ENCODE measurements around the gene CBX8.

DNA sequence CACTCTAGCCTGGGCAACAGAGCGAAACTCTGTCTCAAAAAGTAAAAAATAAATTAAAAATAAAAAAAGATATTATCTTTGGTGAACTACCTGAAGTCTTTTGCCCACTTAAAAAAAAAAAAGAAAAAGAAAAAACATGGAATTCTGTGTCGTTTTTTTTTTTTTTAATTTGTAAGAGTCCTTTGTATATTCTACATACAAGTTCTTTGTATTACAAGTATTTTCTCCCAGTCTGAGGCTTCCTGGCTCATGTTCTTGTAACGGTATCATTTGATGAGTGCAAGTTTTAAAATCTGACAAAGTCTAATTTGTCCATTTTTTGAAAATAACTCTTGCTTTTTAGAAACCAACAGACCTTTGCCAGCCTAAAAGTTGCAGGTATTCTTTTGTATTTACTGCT, 31.2 kb downstream of the CBX8 start:
- TF ChIP-seq CTCF (IDR thresholded peaks at IDR 0.05; ENCODE audit: low read depth, low read length) (no peak), EZH2phosphoT487 (IDR thresholded peaks at IDR 0.05; ENCODE audit: low read depth) (no peak)

All from OCI-LY3 (cell line).